ENCODE data around the gene TFCP2. TPM values are rescaled to one million over a fixed set of nuclear protein-coding genes. Genes with fewer than 3 reads are reported as not detected.

TFCP2 gene
- total RNA-seq, 1 donor from 2014 or later = 22.8 TPM

DNA sequence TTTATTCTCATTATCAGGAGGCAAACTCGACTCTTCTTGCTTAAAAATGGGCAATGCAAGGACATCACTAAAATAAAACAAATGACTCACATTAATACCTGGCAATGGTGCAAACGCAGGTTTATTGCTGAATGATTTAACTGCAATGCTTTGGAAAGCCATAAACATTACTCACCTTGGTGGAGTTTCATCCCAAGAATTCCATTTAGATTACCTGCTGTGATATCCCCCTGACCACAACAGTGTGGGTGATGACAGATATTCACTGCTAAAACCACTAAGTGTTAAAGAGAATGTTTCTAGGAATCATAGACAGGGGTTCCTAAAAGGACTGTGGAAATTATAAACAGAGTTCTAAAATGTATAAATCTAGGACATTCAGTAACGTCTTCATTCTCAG lies 54.2 kb downstream of the TFCP2 start:
- DNase-seq = no peak
- TF ChIP-seq CTCF (IDR thresholded peaks at IDR 0.05; ENCODE audit: borderline replicate concordance) = no peak
- intact Hi-C loops (cut with micrococcal nuclease) = no loop called here
- H3K9me3 ChIP-seq (replicated peaks) = no peaks in the 10 kb centered on the region
- H3K27ac ChIP-seq (replicated peaks) = no peak overlapping the region
- no peaks in the 10 kb centered on the region for H3K27me3 ChIP-seq (ENCODE audit: low read depth)
- no peak overlapping the region for H3K4me3 ChIP-seq
- H3K36me3 ChIP-seq = peaks cover 36% of the 10 kb centered on the region
- H3K4me1 ChIP-seq = peaks cover 4% of the 10 kb centered on the region

DNA sequence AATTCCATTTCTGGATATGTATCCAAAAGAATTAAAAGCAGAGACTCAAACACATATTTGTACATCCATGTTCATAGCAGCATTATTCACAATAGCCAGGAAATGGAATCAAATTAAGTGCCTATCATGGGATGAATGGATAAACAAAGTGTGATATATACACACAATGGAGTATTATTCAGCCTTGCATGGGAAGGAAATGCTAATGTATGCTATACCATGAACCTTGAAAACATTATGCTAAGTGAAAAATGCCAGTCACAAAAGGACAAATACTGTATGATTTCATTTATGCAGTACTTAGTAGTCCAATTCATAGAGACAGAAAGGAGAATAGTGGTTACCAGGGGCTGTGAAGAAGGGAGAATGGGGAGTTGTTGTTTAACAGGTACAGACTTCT lies 57.4 kb downstream of the TFCP2 start:
- TF ChIP-seq CTCF (IDR thresholded peaks at IDR 0.05; ENCODE audit: borderline replicate concordance) = no peak
- no peak for DNase-seq
- Histone ChIP-seq H3K27ac (replicated peaks) (no peak overlapping the region), H3K4me3 (no peak overlapping the region), H3K4me1 (no peaks in the 10 kb centered on the region), H3K36me3 (peaks cover 60% of the 10 kb centered on the region), H3K9me3 (replicated peaks) (no peaks in the 10 kb centered on the region), H3K27me3 (ENCODE audit: low read depth) (no peaks in the 10 kb centered on the region)
- intact Hi-C loops (cut with micrococcal nuclease) = no loop called here

GRCh38 chr12:51108136-51108535 lies 64.8 kb downstream of the TFCP2 start:
- intact Hi-C loops (cut with micrococcal nuclease) = no loop called here
- TF ChIP-seq CTCF (IDR thresholded peaks at IDR 0.05; ENCODE audit: borderline replicate concordance) = no peak

DNA sequence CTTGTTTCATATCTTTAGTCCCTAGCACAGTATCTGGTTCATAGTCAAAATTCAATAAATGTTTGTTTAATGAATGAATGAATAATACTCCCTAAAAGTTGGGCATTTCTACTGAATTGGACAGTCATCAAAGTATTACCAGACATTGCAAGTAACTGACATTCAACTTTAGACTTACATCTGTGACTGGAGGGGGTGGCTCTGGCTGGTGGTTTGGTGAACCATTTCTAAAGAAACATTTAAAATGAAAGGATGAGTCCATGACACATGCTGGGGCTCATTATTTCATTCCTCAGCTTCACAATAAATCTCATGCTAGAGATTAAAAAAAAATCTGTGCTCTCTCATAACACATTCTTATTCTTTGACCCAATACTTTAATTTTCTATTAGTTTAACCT lies 69.0 kb downstream of the TFCP2 start:
- no peak overlapping the region for H3K4me3 ChIP-seq
- DNase-seq = no peak
- no peak for TF ChIP-seq CTCF (IDR thresholded peaks at IDR 0.05; ENCODE audit: borderline replicate concordance)
- no peaks in the 10 kb centered on the region for H3K27me3 ChIP-seq (ENCODE audit: low read depth)
- peaks cover 97% of the 10 kb centered on the region for H3K36me3 ChIP-seq
- intact Hi-C loops (cut with micrococcal nuclease) = no loop called here
- no peaks in the 10 kb centered on the region for H3K9me3 ChIP-seq (replicated peaks)
- H3K4me1 ChIP-seq = no peaks in the 10 kb centered on the region
- H3K27ac ChIP-seq (replicated peaks) = no peak overlapping the region

More at GRCh38 chr12:51108136-51108535, 64.8 kb downstream of the TFCP2 start:
- no peaks in the 10 kb centered on the region for H3K9me3 ChIP-seq (replicated peaks)
- DNase-seq = no peak
- H3K27me3 ChIP-seq (ENCODE audit: low read depth) = no peaks in the 10 kb centered on the region
- H3K27ac ChIP-seq (replicated peaks) = no peak overlapping the region
- H3K36me3 ChIP-seq = peaks cover 90% of the 10 kb centered on the region
- H3K4me1 ChIP-seq = no peaks in the 10 kb centered on the region
- no peak overlapping the region for H3K4me3 ChIP-seq

DNA sequence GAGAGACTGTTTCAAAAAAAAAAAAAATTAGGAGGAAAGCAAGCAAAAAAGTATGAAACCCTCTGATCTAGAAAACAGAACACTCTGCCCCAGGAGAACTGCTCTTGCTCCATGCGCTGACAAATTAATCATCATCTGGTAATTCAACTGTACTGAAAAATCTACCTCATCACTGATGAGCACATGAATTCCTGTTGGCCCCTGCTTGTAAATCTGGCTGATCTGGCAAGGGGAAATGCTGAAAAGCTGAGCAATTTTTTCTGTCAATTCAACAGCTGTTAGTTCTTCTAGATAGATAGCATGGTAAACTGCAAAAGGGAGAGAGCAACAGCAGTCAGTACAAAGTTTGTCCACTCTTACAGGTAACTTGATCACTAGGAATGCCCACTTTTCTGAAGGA lies 74.3 kb downstream of the TFCP2 start:
- intact Hi-C loops (cut with micrococcal nuclease) = no loop called here
- no peak for DNase-seq
- H3K36me3 ChIP-seq = peaks cover 99% of the 10 kb centered on the region
- no peak for TF ChIP-seq CTCF (IDR thresholded peaks at IDR 0.05; ENCODE audit: borderline replicate concordance)
- no peaks in the 10 kb centered on the region for H3K27me3 ChIP-seq (ENCODE audit: low read depth)
- no peak overlapping the region for H3K27ac ChIP-seq (replicated peaks)
- H3K4me3 ChIP-seq = no peak overlapping the region
- no peaks in the 10 kb centered on the region for H3K4me1 ChIP-seq
- no peaks in the 10 kb centered on the region for H3K9me3 ChIP-seq (replicated peaks)
